DOHH2 (cell line): ENCODE measurements around the gene CDH4.

Source experiments
- H3F3A ChIP-seq: fragments of 200-600 bp; sonication (generic), shearing (Covaris generic); 2 replicates; pipeline ENCODE4 v1.6.0; 2016; ENCODE audit warnings: antibody characterized with exemption, mild to moderate bottlenecking; ENCODE audit not compliant: control insufficient read depth, insufficient read depth
- H3K27ac ChIP-seq: fragments of 200-600 bp; sonication (generic); 2 replicates; pipeline ENCODE4 v1.5.1; 2014; ENCODE audit warnings: low read depth, mild to moderate bottlenecking, low read length, moderate library complexity
- H3K27me3 ChIP-seq: fragments of 200-600 bp; sonication (generic); 2 replicates; pipeline ENCODE4 v1.6.1; 2014; ENCODE audit warnings: mild to moderate bottlenecking, low read length, mixed read lengths; ENCODE audit not compliant: control insufficient read depth
- H3K36me3 ChIP-seq: fragments of 200-600 bp; sonication (generic); 2 replicates; pipeline ENCODE4 v1.6.1; 2014; ENCODE audit warnings: mild to moderate bottlenecking, low read length, moderate library complexity, mixed read lengths; ENCODE audit not compliant: control insufficient read depth
- H3K4me1 ChIP-seq: fragments of 200-600 bp; sonication (generic); 2 replicates; pipeline ENCODE4 v1.6.1; 2014; ENCODE audit warnings: mild to moderate bottlenecking, low read length, mixed read lengths; ENCODE audit not compliant: control insufficient read depth
- H3K4me2 ChIP-seq: fragments of 200-600 bp; sonication (generic); 2 replicates; pipeline ENCODE4 v1.6.0; 2014; ENCODE audit warnings: mild to moderate bottlenecking, low read length, moderate library complexity
- H3K4me3 ChIP-seq: fragments of 200-600 bp; sonication (generic); 2 replicates; pipeline ENCODE4 v1.5.1; 2014; ENCODE audit warnings: mild to moderate bottlenecking, low read length, mixed read lengths
- H3K79me2 ChIP-seq: fragments of 200-600 bp; sonication (generic); 2 replicates; pipeline ENCODE4 v1.6.1; 2014; ENCODE audit warnings: mild to moderate bottlenecking, low read length, mixed read lengths; ENCODE audit not compliant: control insufficient read depth
- H3K9me2 ChIP-seq: fragments of 200-600 bp; sonication (generic); replicated peaks from 2 replicates; pipeline ENCODE4 v1.6.1; 2014; ENCODE audit warnings: mild to moderate bottlenecking, low read length, mixed read lengths; ENCODE audit not compliant: control insufficient read depth
- H3K9me3 ChIP-seq: fragments of 200-600 bp; sonication (generic); 2 replicates; pipeline ENCODE4 v1.6.1; 2014; ENCODE audit warnings: antibody characterized with exemption, low read length, mixed read lengths; ENCODE audit not compliant: control insufficient read depth, insufficient read depth
- H4K20me1 ChIP-seq: fragments of 200-600 bp; sonication (generic); 2 replicates; pipeline ENCODE4 v1.6.0; 2014; ENCODE audit warnings: low read depth, mild to moderate bottlenecking, antibody characterized with exemption, low read length, moderate library complexity; ENCODE audit not compliant: control insufficient read depth, insufficient read depth
- EZH2phosphoT487 ChIP-seq: fragments of 200-600 bp; sonication (generic); IDR thresholded peaks from 2 replicates; pipeline ENCODE4 v1.6.1; 2017; ENCODE audit warnings: borderline replicate concordance, mild to moderate bottlenecking, antibody characterized with exemption, low read length, moderate library complexity, mixed read lengths
- TF ChIP-seq, protein P1 (sequence below): fragments of 200-600 bp; sonication (generic); IDR thresholded peaks from one replicate; pipeline ENCODE4 v1.5.1; 2014; ENCODE audit warnings: antibody characterized with exemption, mild to moderate bottlenecking, low read depth, low read length; ENCODE audit not compliant: poor library complexity, severe bottlenecking

The CDH4 gene

DNA sequence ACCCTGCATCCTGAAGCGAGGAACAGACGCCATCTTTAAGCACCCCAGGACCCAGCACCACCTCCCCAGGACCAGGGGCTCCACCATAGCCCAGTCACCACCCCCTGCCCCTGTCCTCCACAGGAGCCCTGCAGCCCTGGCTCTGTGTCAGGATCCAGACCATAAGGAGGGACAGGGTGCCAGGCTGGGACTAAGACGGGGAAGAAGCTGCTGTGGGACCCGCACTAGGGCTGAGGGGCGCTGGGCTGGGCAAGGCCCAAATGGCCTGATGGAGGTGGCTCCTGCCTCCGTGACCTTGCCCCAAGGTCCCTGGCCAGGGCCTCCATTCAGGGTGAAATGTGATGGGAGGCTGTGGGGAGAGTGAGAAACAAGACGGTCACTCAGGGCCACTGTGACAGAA, 428.0 kb downstream of the CDH4 start:
- Histone ChIP-seq H3K4me3 (no peak overlapping the region), H3K36me3 (no peaks in the 10 kb centered on the region), H3F3A (no peaks in the 10 kb centered on the region), H3K27me3 (no peaks in the 10 kb centered on the region), H4K20me1 (no peaks in the 10 kb centered on the region), H3K4me1 (no peaks in the 10 kb centered on the region), H3K9me3 (no peaks in the 10 kb centered on the region), H3K27ac (no peak overlapping the region), H3K9me2 (no peaks in the 10 kb centered on the region), H3K79me2 (no peaks in the 10 kb centered on the region), H3K4me2 (no peak overlapping the region)
- TF ChIP-seq, protein P1, sequence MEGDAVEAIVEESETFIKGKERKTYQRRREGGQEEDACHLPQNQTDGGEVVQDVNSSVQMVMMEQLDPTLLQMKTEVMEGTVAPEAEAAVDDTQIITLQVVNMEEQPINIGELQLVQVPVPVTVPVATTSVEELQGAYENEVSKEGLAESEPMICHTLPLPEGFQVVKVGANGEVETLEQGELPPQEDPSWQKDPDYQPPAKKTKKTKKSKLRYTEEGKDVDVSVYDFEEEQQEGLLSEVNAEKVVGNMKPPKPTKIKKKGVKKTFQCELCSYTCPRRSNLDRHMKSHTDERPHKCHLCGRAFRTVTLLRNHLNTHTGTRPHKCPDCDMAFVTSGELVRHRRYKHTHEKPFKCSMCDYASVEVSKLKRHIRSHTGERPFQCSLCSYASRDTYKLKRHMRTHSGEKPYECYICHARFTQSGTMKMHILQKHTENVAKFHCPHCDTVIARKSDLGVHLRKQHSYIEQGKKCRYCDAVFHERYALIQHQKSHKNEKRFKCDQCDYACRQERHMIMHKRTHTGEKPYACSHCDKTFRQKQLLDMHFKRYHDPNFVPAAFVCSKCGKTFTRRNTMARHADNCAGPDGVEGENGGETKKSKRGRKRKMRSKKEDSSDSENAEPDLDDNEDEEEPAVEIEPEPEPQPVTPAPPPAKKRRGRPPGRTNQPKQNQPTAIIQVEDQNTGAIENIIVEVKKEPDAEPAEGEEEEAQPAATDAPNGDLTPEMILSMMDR: no peak
- no peak for TF ChIP-seq EZH2phosphoT487

DNA sequence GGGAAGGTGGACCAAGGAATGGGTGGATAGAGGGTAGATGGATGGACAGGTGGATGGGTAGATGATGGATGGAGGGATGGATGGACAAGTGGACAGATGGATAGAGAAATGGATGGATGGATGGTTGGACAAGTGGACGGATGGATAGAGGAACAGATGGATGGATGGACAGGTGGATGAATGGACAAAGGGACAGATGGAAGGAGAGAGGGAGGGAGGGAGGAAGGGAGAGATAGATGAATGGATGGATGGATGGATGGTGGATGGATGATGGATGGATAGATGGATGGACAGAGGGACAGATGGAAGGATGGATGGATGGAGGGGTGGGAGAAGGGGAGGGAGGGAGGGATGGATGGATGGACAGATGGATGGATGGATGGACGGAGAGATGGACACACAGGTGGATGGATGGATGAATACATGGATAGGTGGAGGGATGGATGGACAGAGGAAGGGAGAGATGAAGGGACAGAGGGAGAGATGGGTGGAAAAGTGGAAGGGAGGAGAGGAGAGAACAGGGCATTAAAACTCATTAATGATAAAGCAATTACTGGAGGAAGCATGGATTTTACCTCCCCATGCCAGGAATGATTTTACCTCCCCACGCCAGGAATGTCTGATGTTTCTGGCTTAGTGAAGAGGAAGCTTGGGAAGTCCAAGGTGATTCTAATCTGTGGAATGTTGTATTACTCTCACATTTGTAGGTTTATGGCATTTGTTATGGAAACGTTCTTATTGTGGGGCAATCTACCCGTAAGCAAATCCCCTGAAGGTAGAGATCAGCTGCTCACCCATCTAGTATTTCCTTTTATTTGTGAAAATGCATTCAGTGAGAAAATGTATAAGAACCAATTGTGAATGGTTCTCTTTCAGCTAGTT, 430.3 kb downstream of the CDH4 start:
- Histone ChIP-seq H3K9me3 (peaks cover 6% of the 10 kb centered on the region; the same call in 1 of the 2 replicates), H3K4me3 (no peak overlapping the region), H3K9me2 (no peaks in the 10 kb centered on the region), H3K36me3 (no peaks in the 10 kb centered on the region), H3K79me2 (no peaks in the 10 kb centered on the region), H3K27ac (no peak overlapping the region), H3K4me1 (no peaks in the 10 kb centered on the region), H4K20me1 (no peaks in the 10 kb centered on the region), H3F3A (no peaks in the 10 kb centered on the region), H3K4me2 (no peak overlapping the region), H3K27me3 (no peaks in the 10 kb centered on the region)
- TF ChIP-seq EZH2phosphoT487: no peak
- TF ChIP-seq, protein P1: no peak

DNA sequence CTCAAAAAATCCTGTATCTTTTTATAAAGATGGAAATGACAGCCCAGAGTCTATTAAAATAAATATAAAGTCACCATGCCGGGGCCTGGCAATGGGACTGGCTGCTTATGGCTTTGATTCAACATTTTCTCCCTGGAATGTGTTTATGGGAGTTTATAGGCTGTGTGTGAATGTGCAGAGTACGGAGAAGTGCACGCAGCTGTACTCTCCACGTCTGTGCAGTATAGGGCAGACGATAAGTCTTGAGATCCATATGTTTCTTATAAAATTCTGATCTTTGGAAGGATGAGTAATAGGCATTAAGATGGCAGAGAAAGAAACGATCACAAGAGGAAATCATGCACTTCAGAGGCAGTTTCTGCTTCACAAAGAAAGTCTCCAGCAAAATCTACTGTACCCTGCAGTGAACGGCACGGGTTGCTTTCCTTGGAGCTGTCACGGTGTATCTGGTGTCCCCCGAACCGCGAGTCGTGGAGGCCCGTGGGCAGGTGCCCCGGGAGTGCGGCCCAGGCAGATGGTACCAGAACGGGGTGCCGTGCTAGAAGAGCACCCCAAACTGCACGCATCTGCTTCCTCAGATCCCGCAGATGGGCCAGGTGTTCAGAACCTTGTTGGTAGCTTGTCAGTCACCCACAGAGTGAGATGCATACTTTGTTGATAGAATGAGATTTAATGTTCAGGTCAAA, 431.1 kb downstream of the CDH4 start:
- no peaks in the 10 kb centered on the region for H3K36me3 ChIP-seq
- no peaks in the 10 kb centered on the region for H3F3A ChIP-seq
- H3K9me3 ChIP-seq: peaks cover 6% of the 10 kb centered on the region; the same call in 1 of the 2 replicates
- no peak overlapping the region for H3K4me2 ChIP-seq
- TF ChIP-seq, protein P1: no peak
- no peak for TF ChIP-seq EZH2phosphoT487
- no peaks in the 10 kb centered on the region for H3K27me3 ChIP-seq
- H3K27ac ChIP-seq: no peak overlapping the region
- no peaks in the 10 kb centered on the region for H3K4me1 ChIP-seq
- no peaks in the 10 kb centered on the region for H3K9me2 ChIP-seq
- H3K79me2 ChIP-seq: no peaks in the 10 kb centered on the region
- H3K4me3 ChIP-seq: no peak overlapping the region
- no peaks in the 10 kb centered on the region for H4K20me1 ChIP-seq
